Panc1 (cell line): ENCODE data around the gene TMEM87B. TPM values are rescaled to one million over a fixed set of nuclear protein-coding genes. Genes with fewer than 3 reads are reported as not detected.
"Not testable (repeated sequence)": the region's sequence is repeated elsewhere in the genome, so short reads cannot be mapped to it uniquely, and the experiment has no call there.

Experiments used
- ATAC-seq: fragments of 200-7000 bp; cut with Tn5 transposase; 2 replicates; pipeline ENCODE4 v1.9.1; 2020; ENCODE audit warnings: mild to moderate bottlenecking, moderate library complexity
- BruUV-seq: library from RNA; stranded (reverse); fragments of 400-500 nt; replicated peaks from 2 replicates; lab custom pipeline; 2021; lab: Mats Ljungman, UMichigan
- CTCF ChIA-PET: fragments of 300-600 bp; sonication (Branson Sonifier 250); formaldehyde crosslinking; loops from one replicate; lab custom pipeline; 2022; ENCODE audit warnings: antibody characterized with exemption; lab: Charles Lee
- POLR2A ChIA-PET: fragments of 300-600 bp; sonication (Branson Sonifier 250); formaldehyde crosslinking; loops from one replicate; lab custom pipeline; 2022; ENCODE audit warnings: antibody characterized with exemption; lab: Charles Lee
- DNase-seq: peaks from one replicate; pipeline ENCODE4 v3.0.0-alpha.2; 2010; ENCODE audit warnings: low read depth, low spot score
- H3K27ac ChIP-seq: 2 replicates; pipeline ENCODE4 v1.5.1; 2011; ENCODE audit warnings: mild to moderate bottlenecking, low read length, inconsistent platforms
- H3K27me3 ChIP-seq: fragments of 200-500 bp; sonication (Bioruptor generic); 2 replicates; pipeline ENCODE4 v1.6.0; 2014; ENCODE audit warnings: low read length, inconsistent platforms; ENCODE audit not compliant: control insufficient read depth, insufficient read depth
- H3K36me3 ChIP-seq: fragments of 200-500 bp; sonication (Bioruptor generic); 2 replicates; pipeline ENCODE4 v1.5.1; 2014; ENCODE audit warnings: inconsistent platforms, mild to moderate bottlenecking, low read length, moderate library complexity; ENCODE audit not compliant: control insufficient read depth, insufficient read depth
- H3K4me1 ChIP-seq: 2 replicates; pipeline ENCODE4 v1.5.1; 2011; ENCODE audit warnings: inconsistent platforms, mild to moderate bottlenecking, low read length, moderate library complexity; ENCODE audit not compliant: control insufficient read depth, insufficient read depth
- H3K4me3 ChIP-seq, 2 experiments: 2 replicates each; pipeline ENCODE4 v1.5.1; 2011 to 2012; ENCODE audit warnings: low read depth in 2 of 2, low read length in 2 of 2, mild to moderate bottlenecking in 2 of 2, inconsistent platforms in 1 of 2, moderate library complexity in 1 of 2
- H3K9me3 ChIP-seq: fragments of 200-500 bp; sonication (Bioruptor generic); 2 replicates; pipeline ENCODE4 v1.5.1; 2014; ENCODE audit warnings: low read depth, mild to moderate bottlenecking, inconsistent platforms, low read length, moderate library complexity; ENCODE audit not compliant: control insufficient read depth, insufficient read depth
- POLR2AphosphoS5 ChIP-seq: IDR thresholded peaks from 2 replicates; pipeline ENCODE4 v1.6.1; 2012; ENCODE audit warnings: mild to moderate bottlenecking, low read depth, low read length, moderate library complexity
- SIN3A ChIP-seq: IDR thresholded peaks from 2 replicates; pipeline ENCODE4 v1.6.1; 2012; ENCODE audit warnings: low read depth, mild to moderate bottlenecking, low read length, moderate library complexity, borderline replicate concordance; ENCODE audit not compliant: insufficient read depth
- TCF7L2 ChIP-seq: IDR thresholded peaks from 2 replicates; pipeline ENCODE4 v1.6.1; 2011; ENCODE audit warnings: mild to moderate bottlenecking, low read depth, low read length, inconsistent platforms
- in situ Hi-C: cut with HindIII; loops from 2 replicates; pipeline ENCODE4 v1.10.0; 2016; ENCODE audit warnings: low sequenced_read_pairs, low pct_unique_long_range_greater_than_20kb
- intact Hi-C: fragments of 100-400 bp; cut with micrococcal nuclease; formaldehyde crosslinking; loops from one replicate; pipeline ENCODE4 v1.10.0; 2022; ENCODE audit not compliant: unreplicated experiment
- total RNA-seq: library from RNA; stranded (reverse); gene quantifications from one replicate; pipeline ENCODE4 v1.2.1, GENCODE V29; 2021; ENCODE audit not compliant: unreplicated experiment
- TF ChIP-seq, protein P1 (sequence below): fragments of 450-650 bp; IDR thresholded peaks from 2 replicates; pipeline ENCODE4 v1.5.1; 2017; ENCODE audit warnings: mild to moderate bottlenecking
- TF ChIP-seq, protein P2 (sequence below), 2 experiments: IDR thresholded peaks; 2 replicates each; pipeline ENCODE4 v1.6.1; 2011 to 2012; ENCODE audit warnings: low read depth in 2 of 2, control low read depth in 1 of 2, low read length in 1 of 2, mild to moderate bottlenecking in 1 of 2, moderate library complexity in 1 of 2; ENCODE audit not compliant: insufficient read depth in 1 of 2

The TMEM87B gene
- total RNA-seq, 1 experiment from 2014 or later: 22.8 TPM

DNA sequence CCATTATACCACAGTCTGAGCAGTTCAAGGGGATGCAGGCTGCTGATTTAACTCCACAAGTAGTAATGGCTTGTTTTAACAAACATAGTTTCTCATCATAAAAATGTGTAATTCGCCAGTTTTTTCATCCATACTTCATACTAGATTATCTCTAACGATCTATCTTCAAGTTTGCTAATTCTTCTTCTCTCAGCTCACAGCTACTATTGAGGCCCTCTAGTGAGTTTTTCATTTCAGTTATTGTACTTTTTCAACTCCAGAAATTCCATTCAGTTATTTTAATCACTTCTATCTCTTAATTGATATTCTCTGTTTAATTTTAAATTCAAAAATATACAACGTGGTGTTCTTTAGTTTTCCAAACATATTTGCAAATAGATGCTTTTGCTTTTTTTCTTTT, 20.1 kb upstream of the TMEM87B start:
- Histone ChIP-seq H3K27ac (no peak overlapping the region), H3K4me3 (no peak overlapping the region), H3K27me3 (no peaks in the 10 kb centered on the region), H3K36me3 (no peaks in the 10 kb centered on the region), H3K4me1 (peaks cover 7% of the 10 kb centered on the region; the same call in 1 of the 2 replicates), H3K9me3 (no peaks in the 10 kb centered on the region)
- BruUV-seq: no TSS peak
- no peak for DNase-seq
- in situ Hi-C loops (no loop called here), intact Hi-C loops (no loop called here)
- CTCF ChIA-PET: no interaction called here
- POLR2A ChIA-PET: interaction anchor here (0.7 kb wide), 1 partner anchor 90 kb away, joined by 7 read pairs; no protein-coding TSS in a partner anchor
- ATAC-seq: no peak
- TF ChIP-seq SIN3A (no peak), POLR2AphosphoS5 (no peak), TCF7L2 (no peak)
- TF ChIP-seq, protein P1, sequence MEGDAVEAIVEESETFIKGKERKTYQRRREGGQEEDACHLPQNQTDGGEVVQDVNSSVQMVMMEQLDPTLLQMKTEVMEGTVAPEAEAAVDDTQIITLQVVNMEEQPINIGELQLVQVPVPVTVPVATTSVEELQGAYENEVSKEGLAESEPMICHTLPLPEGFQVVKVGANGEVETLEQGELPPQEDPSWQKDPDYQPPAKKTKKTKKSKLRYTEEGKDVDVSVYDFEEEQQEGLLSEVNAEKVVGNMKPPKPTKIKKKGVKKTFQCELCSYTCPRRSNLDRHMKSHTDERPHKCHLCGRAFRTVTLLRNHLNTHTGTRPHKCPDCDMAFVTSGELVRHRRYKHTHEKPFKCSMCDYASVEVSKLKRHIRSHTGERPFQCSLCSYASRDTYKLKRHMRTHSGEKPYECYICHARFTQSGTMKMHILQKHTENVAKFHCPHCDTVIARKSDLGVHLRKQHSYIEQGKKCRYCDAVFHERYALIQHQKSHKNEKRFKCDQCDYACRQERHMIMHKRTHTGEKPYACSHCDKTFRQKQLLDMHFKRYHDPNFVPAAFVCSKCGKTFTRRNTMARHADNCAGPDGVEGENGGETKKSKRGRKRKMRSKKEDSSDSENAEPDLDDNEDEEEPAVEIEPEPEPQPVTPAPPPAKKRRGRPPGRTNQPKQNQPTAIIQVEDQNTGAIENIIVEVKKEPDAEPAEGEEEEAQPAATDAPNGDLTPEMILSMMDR: no peak
- TF ChIP-seq, protein P2, sequence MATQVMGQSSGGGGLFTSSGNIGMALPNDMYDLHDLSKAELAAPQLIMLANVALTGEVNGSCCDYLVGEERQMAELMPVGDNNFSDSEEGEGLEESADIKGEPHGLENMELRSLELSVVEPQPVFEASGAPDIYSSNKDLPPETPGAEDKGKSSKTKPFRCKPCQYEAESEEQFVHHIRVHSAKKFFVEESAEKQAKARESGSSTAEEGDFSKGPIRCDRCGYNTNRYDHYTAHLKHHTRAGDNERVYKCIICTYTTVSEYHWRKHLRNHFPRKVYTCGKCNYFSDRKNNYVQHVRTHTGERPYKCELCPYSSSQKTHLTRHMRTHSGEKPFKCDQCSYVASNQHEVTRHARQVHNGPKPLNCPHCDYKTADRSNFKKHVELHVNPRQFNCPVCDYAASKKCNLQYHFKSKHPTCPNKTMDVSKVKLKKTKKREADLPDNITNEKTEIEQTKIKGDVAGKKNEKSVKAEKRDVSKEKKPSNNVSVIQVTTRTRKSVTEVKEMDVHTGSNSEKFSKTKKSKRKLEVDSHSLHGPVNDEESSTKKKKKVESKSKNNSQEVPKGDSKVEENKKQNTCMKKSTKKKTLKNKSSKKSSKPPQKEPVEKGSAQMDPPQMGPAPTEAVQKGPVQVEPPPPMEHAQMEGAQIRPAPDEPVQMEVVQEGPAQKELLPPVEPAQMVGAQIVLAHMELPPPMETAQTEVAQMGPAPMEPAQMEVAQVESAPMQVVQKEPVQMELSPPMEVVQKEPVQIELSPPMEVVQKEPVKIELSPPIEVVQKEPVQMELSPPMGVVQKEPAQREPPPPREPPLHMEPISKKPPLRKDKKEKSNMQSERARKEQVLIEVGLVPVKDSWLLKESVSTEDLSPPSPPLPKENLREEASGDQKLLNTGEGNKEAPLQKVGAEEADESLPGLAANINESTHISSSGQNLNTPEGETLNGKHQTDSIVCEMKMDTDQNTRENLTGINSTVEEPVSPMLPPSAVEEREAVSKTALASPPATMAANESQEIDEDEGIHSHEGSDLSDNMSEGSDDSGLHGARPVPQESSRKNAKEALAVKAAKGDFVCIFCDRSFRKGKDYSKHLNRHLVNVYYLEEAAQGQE (IDR thresholded peaks at IDR 0.05; ENCODE audit: insufficient read depth in 1 of 2, low read depth in 2 of 2, low read length in 1 of 2): no peak

DNA sequence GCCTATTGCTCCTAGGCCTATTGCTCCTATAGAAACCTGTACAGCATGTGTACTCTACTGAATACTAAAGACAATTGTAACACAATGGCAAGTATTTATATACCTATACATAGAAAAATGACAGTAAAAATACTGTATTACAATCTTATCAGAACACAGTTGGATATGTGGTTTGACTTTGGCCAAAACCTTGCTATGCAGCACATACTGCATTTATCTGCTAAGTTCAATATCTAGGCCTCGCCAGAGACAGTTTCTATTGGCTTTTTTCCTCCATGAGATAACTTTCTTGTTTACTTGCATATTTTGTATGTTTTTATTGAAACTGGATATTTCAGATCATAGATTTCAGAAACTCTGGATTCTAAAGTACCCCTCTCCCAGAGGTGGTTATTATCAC, 19.3 kb upstream of the TMEM87B start:
- no peaks in the 10 kb centered on the region for H3K27me3 ChIP-seq
- H3K27ac ChIP-seq: no peak overlapping the region
- ATAC-seq: no peak
- CTCF ChIA-PET: interaction anchor here (0.5 kb wide), 1 partner anchor 457 kb away, joined by 4 read pairs; no protein-coding TSS in a partner anchor
- no peaks in the 10 kb centered on the region for H3K36me3 ChIP-seq
- no peak for TF ChIP-seq TCF7L2
- TF ChIP-seq POLR2AphosphoS5: no peak
- TF ChIP-seq, protein P1: no peak
- no peak for TF ChIP-seq SIN3A
- TF ChIP-seq, protein P2 (IDR thresholded peaks at IDR 0.05; ENCODE audit: insufficient read depth in 1 of 2, low read depth in 2 of 2, low read length in 1 of 2): no peak
- H3K9me3 ChIP-seq: no peaks in the 10 kb centered on the region
- no peak overlapping the region for H3K4me3 ChIP-seq
- H3K4me1 ChIP-seq: peaks cover 7% of the 10 kb centered on the region; the same call in 1 of the 2 replicates
- no peak for DNase-seq
- POLR2A ChIA-PET: interaction anchor here (0.6 to 0.7 kb wide), 2 partner anchors 15 to 91 kb away, joined by 5 to 7 read pairs; no protein-coding TSS in a partner anchor
- no TSS peak for BruUV-seq
- in situ Hi-C loops: no loop called here
- intact Hi-C loops: no loop called here

DNA sequence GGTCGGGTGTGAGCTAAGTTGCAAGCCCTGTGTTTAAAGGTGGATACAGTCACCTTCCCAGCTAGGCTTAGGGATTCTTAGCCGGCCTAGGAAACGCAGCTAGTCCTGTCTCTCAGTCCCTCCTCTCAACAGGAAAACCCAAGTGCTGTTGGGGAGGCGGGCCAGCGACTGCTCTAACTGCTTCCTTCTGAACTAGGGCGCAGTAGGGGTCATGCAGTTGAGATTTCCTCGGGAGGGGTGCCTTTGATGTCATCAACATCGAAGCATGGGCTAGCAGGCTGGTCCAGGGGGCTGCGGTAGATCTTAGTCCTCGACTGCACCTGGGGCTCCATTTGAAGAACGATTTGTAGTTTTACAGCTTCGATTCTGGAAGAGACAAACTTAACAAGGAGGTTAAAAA, 15.5 kb upstream of the TMEM87B start:
- ATAC-seq, H3K4me1 ChIP-seq, H3K36me3 ChIP-seq, DNase-seq, in situ Hi-C loops, H3K9me3 ChIP-seq, H3K4me3 ChIP-seq, BruUV-seq, H3K27ac ChIP-seq, POLR2A ChIA-PET, H3K27me3 ChIP-seq, intact Hi-C loops: not testable (repeated sequence)
- CTCF ChIA-PET: interaction anchor here (0.6 kb wide), 1 partner anchor 176 kb away, joined by 6 read pairs; no protein-coding TSS in a partner anchor
